GM12874 (cell line): ENCODE data around the gene TRIM44.

ENCODE experiments used
- TF ChIP-seq, protein P1 (sequence below): IDR thresholded peaks from 2 replicates; pipeline ENCODE4 v1.5.1; 2011; ENCODE audit warnings: low read depth, mild to moderate bottlenecking, control low read depth, low read length, moderate library complexity; ENCODE audit not compliant: insufficient read depth

Gene TRIM44, protein sequence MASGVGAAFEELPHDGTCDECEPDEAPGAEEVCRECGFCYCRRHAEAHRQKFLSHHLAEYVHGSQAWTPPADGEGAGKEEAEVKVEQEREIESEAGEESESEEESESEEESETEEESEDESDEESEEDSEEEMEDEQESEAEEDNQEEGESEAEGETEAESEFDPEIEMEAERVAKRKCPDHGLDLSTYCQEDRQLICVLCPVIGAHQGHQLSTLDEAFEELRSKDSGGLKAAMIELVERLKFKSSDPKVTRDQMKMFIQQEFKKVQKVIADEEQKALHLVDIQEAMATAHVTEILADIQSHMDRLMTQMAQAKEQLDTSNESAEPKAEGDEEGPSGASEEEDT

DNA sequence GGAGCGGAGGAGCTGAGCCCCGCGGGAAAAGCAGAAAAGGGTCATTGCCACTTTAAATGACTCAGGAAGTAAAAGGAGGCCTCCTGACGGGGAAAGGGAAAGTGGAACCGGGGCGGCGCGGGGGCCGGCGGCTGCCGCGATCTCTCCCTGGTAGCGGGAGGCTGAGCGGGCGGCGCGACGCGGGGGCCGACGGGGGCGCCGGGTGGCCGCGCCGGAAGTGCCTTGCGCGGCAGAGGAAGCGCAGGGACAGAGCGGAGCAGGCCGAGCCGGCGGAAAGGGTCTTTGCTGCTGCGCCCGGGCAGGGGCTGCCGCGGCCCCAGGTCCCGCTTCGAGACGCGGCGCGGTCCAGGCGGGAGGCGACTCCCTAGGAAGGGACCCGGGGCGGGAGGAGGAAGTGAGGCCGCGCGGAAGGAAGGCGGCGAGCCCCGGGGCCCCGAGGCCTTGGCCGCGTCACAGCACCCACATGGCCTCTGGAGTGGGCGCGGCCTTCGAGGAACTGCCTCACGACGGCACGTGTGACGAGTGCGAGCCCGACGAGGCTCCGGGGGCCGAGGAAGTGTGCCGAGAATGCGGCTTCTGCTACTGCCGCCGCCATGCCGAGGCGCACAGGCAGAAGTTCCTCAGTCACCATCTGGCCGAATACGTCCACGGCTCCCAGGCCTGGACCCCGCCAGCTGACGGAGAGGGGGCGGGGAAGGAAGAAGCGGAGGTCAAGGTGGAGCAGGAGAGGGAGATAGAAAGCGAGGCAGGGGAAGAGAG, at the start of gene TRIM44:
Gene TRIM44, plus strand, starts transcription at position 127 of the 759 bp plus-strand sequence. Its CDS starts 337 bp downstream, at position 464.
- TF ChIP-seq, protein P1, sequence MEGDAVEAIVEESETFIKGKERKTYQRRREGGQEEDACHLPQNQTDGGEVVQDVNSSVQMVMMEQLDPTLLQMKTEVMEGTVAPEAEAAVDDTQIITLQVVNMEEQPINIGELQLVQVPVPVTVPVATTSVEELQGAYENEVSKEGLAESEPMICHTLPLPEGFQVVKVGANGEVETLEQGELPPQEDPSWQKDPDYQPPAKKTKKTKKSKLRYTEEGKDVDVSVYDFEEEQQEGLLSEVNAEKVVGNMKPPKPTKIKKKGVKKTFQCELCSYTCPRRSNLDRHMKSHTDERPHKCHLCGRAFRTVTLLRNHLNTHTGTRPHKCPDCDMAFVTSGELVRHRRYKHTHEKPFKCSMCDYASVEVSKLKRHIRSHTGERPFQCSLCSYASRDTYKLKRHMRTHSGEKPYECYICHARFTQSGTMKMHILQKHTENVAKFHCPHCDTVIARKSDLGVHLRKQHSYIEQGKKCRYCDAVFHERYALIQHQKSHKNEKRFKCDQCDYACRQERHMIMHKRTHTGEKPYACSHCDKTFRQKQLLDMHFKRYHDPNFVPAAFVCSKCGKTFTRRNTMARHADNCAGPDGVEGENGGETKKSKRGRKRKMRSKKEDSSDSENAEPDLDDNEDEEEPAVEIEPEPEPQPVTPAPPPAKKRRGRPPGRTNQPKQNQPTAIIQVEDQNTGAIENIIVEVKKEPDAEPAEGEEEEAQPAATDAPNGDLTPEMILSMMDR, result no peak

DNA sequence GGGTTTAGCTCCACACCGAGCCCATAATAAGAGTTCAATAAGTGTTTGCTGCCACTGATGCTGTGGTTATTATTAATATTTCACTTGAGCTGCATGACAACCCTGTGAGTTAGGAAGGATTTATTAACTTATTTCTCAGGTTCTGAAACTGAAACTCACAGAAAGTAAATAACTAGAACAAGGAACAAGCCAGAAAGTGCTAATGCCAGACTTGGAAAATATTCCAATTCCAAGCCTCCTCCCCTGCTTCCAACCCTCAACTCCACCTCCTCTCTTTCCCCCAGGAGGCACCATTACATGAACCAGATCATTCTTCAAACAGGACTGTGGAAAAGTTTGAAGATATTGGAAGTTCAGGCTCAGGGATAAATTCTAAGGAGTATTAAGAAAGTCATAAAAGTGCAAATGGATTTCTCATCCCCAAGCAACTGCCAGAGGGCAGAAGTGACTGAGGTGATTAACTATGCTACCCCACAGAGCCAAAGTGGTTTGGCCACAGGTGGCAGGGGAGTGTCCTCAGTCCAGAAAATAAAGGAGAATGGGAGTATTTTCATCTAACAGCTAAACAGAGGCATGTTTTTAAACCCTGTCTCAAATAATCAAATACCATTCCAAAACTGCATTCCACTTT, 47.5 kb upstream of the TRIM44 start:
- TF ChIP-seq, protein P1, result no peak

DNA sequence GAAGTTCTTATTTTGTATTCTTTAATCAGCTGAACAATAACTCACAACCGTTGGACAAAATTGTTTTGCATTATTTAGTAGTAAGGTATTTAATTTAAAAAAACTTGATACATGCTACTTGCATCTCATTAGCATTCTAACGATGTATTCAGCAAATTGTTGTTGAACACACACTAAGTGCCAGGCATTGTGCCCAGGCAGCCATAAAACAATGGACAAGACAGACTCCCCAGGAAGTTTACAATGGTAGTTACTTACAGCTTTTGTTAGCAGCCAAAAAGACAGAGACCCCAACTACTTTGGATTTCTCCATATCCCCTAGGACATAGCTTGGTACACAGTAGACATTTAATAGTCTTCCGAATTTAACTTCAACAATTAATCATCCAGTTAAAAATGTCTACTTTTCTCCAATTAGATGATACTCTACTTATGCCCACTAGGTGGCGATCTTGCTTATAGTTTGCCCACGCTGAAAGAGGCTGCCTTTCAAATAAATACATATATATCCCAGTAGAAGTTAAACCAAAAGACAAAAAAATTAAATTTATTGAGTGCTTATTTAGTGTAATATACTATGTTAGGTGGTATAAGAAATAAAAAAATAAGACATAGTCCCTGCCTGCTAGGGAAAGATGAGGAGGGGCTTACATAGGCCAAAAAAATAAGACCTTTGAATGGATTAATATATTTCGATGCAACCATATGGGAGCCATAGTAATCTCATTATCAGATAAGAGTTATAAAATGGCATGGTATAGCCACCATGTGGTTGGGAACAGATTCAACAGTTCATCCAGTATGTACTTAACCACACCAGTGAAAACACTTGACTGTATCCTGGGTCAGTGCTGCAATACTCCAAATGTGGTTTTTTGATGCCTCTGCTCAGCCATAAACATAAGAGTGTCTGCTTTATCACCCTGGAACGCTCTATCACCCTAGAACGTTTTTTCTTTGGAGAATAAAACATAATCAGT, 46.4 kb upstream of the TRIM44 start:
- TF ChIP-seq, protein P1, result peak; percentile 26; the same call in 1 of the 2 replicates

DNA sequence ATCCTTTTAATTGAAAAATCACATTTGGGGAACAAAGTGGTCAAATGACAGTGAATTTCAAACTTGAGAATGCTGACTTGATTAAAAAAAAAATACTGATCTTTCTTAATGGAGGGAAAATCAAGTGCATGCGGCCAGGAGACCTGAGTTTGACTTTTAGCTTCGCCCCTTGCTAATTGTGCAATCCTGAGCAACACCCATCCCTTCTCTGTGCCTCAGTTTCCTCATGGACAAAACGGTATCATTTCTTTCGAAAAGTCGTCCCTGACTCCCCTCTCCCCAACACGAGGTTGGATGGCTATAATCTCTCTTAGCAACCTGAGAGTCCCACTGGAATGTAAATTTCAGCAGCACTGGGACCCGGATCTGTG, 45.3 kb upstream of the TRIM44 start:
- TF ChIP-seq, protein P1, result no peak

DNA sequence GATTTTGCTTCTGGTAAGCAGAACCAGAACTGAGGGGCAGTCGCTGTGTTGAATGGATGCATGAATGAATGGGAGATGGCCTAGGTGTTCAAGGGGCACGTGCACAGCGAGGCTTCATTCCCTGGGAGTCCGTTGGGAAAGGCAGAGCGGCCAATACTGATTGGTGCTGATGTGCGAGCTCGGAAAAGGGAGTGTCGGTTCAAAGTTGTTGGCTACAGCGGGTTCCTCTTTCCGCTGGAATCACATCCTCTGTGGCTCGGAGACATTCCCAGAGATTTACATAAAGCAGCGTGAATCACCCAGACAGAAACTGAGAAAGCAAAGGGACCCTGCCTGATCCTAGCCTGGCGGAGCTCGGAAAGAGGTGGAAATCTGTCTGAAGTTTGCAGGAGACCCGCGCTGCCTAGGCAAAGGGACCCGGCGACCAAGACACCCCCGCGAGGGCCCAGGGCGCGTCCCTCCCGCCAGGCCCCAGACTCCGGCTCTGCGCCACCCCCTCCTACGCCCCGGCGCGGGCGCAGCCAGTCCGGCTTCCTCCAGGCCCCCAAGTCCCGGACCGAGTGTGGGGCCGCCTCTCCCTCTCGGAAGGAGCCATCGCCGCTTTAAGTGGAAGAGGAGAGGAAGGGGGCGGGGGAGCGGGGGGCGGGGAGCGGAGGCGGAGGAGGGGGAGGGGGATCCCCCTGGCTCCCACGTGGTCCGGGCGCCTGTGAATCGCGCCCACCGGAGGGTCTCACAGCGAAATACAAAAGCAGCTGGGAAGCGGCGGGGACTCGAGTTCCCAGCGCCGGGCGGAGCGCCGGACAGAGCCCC, 44.7 kb upstream of the TRIM44 start, which contains the start of gene FJX1:
Gene FJX1, plus strand, starts transcription at position 774 of the 810 bp plus-strand sequence. CDS start 177 bp downstream, outside the sequence.
- TF ChIP-seq, protein P1, result no peak

DNA sequence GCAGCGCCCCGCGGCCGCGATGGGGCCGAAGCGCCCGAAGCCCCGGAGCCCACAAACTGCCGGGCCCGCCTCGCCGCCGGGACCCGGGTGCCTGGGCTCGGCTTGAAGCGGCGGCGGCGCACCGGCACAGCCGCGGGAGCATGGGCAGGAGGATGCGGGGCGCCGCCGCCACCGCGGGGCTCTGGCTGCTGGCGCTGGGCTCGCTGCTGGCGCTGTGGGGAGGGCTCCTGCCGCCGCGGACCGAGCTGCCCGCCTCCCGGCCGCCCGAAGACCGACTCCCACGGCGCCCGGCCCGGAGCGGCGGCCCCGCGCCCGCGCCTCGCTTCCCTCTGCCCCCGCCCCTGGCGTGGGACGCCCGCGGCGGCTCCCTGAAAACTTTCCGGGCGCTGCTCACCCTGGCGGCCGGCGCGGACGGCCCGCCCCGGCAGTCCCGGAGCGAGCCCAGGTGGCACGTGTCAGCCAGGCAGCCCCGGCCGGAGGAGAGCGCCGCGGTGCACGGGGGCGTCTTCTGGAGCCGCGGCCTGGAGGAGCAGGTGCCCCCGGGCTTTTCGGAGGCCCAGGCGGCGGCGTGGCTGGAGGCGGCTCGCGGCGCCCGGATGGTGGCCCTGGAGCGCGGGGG, 44.0 kb upstream of the TRIM44 start:
- TF ChIP-seq, protein P1, result 0 out of 2 replicates have a peak, but pooled peaks have one; percentile 5
